Upper lobe of right lung (tissue), 1 donor: Measurements from ENCODE around the gene SLC29A2. TPM values are rescaled to one million over a fixed set of nuclear protein-coding genes. Genes with fewer than 3 reads are reported as not detected.

Experiments
- ATAC-seq: fragments of 200-7000 bp; cut with Tn5 transposase; one replicate; pipeline ENCODE4 v1.9.1; 2020; ENCODE audit warnings: mild to moderate bottlenecking, moderate library complexity
- DNase-seq: peaks from one replicate; pipeline ENCODE4 v3.0.0-alpha.2; 2020
- H3K27ac ChIP-seq: fragments of 200-600 bp; one replicate; pipeline ENCODE4 v1.8.0; 2022
- H3K27me3 ChIP-seq: fragments of 200-600 bp; one replicate; pipeline ENCODE4 v1.8.0; 2022; ENCODE audit warnings: mild to moderate bottlenecking
- H3K36me3 ChIP-seq: fragments of 200-600 bp; one replicate; pipeline ENCODE4 v1.8.0; 2022
- H3K4me1 ChIP-seq: fragments of 200-600 bp; one replicate; pipeline ENCODE4 v1.8.0; 2022
- H3K4me3 ChIP-seq: fragments of 200-600 bp; one replicate; pipeline ENCODE4 v1.8.0; 2022; ENCODE audit warnings: mild to moderate bottlenecking
- H3K9me3 ChIP-seq: fragments of 200-600 bp; one replicate; pipeline ENCODE4 v1.8.0; 2022
- CTCF ChIP-seq: fragments of 200-600 bp; IDR thresholded peaks from one replicate; pipeline ENCODE4 v1.8.0; 2022; ENCODE audit warnings: antibody characterized with exemption
- intact Hi-C: fragments of 100-400 bp; cut with DNase I; formaldehyde crosslinking; loops from one replicate; pipeline ENCODE4 v1.11.0; 2022
- total RNA-seq: library from RNA; stranded (reverse); fragmentation: NEBNext Ultra II Directional; extraction: Animal tissue kit (Norgen Biotek cat#: 25700); gene quantifications from one replicate; pipeline ENCODE4 v1.2.1, GENCODE V29; 2021
- donor health status: DM: no; HTN: yes; CAD: no; lungs with severe emphysema.

The SLC29A2 gene
- total RNA-seq, 1 donor from 2014 or later, result 14.2 TPM

GRCh38 chr11:66341502-66342126 lies 29.9 kb downstream of the SLC29A2 start:
- no peak for TF ChIP-seq CTCF
- peaks cover 35% of the 10 kb centered on the region for H3K36me3 ChIP-seq
- H3K4me3 ChIP-seq, result no peak overlapping the region
- intact Hi-C loops, result no loop called here
- ATAC-seq (no peak), DNase-seq (peak; percentile 46)
- H3K4me1 ChIP-seq, result peaks cover 29% of the 10 kb centered on the region
- no peaks in the 10 kb centered on the region for H3K27me3 ChIP-seq
- no peaks in the 10 kb centered on the region for H3K9me3 ChIP-seq
- H3K27ac ChIP-seq, result no peak overlapping the region

GRCh38 chr11:66340596-66341501 lies 30.7 kb downstream of the SLC29A2 start:
- peaks cover 30% of the 10 kb centered on the region for H3K4me1 ChIP-seq
- ATAC-seq (no peak), DNase-seq (peak; percentile 57)
- intact Hi-C loops, result no loop called here
- no peak overlapping the region for H3K4me3 ChIP-seq
- no peaks in the 10 kb centered on the region for H3K27me3 ChIP-seq
- no peaks in the 10 kb centered on the region for H3K9me3 ChIP-seq
- H3K36me3 ChIP-seq, result peaks cover 35% of the 10 kb centered on the region
- no peak overlapping the region for H3K27ac ChIP-seq
- TF ChIP-seq CTCF, result no peak

GRCh38 chr11:66339686-66340483 lies 31.7 kb downstream of the SLC29A2 start:
- H3K27me3 ChIP-seq, result no peaks in the 10 kb centered on the region
- H3K27ac ChIP-seq, result no peak overlapping the region
- no peak overlapping the region for H3K4me3 ChIP-seq
- peaks cover 35% of the 10 kb centered on the region for H3K36me3 ChIP-seq
- peaks cover 31% of the 10 kb centered on the region for H3K4me1 ChIP-seq
- ATAC-seq (no peak), DNase-seq (peak; percentile 48)
- H3K9me3 ChIP-seq, result no peaks in the 10 kb centered on the region
- intact Hi-C loops, result no loop called here
- no peak for TF ChIP-seq CTCF

- intact Hi-C loops, result no loop called here
- TF ChIP-seq CTCF, result no peak
- H3K4me3 ChIP-seq, result no peak overlapping the region
- H3K9me3 ChIP-seq, result no peaks in the 10 kb centered on the region
- peaks cover 35% of the 10 kb centered on the region for H3K36me3 ChIP-seq
- ATAC-seq (no peak), DNase-seq (peak; percentile 39)
- H3K27me3 ChIP-seq, result no peaks in the 10 kb centered on the region
- no peak overlapping the region for H3K27ac ChIP-seq
- H3K4me1 ChIP-seq, result peaks cover 34% of the 10 kb centered on the region
Measured at GRCh38 chr11:66339162-66339675, 32.3 kb downstream of the SLC29A2 start.
